Right atrium auricular region (tissue), 2 donors: ENCODE data around the gene SERINC5. TPM values are rescaled to one million over a fixed set of nuclear protein-coding genes. Genes with fewer than 3 reads are reported as not detected.

Experiments
- DNase-seq: peaks from one replicate; pipeline ENCODE4 v3.0.0-alpha.2; 2019; ENCODE audit warnings: low spot score
- H3K27ac ChIP-seq, 2 donors: fragments of 200-600 bp; sonication (generic); 1 replicate in 1 of 2; 2 replicates in 1 of 2; pipeline ENCODE4 v1.5.1; 2016 to 2019
- H3K27me3 ChIP-seq, 2 donors: fragments of 200-600 bp; sonication (generic); one replicate each; pipeline versions ENCODE4 v1.5.1 to v1.6.0; 2017 to 2019
- H3K36me3 ChIP-seq: fragments of 200-600 bp; sonication (generic); one replicate; pipeline ENCODE4 v1.5.1; 2016
- H3K4me1 ChIP-seq, 2 donors: fragments of 200-600 bp; sonication (generic); one replicate each; pipeline versions ENCODE4 v1.5.1 to v1.6.0; 2017 to 2019
- H3K4me3 ChIP-seq, 2 donors: fragments of 200-600 bp; sonication (generic); 1 replicate in 1 of 2; 2 replicates in 1 of 2; pipeline ENCODE4 v1.5.1; 2017 to 2019; ENCODE audit warnings: mild to moderate bottlenecking in 1 of 2, moderate library complexity in 1 of 2
- H3K9me3 ChIP-seq, 2 donors: fragments of 200-600 bp; sonication (generic); one replicate each; pipeline ENCODE4 v1.5.1; 2019
- CTCF ChIP-seq, 2 donors: fragments of 200-600 bp; sonication (generic); IDR thresholded peaks; one replicate each; pipeline ENCODE4 v1.5.1; 2019; ENCODE audit warnings: antibody characterized with exemption in 2 of 2
- total RNA-seq, 2 donors: library from RNA; depleted of rRNA; stranded (reverse); fragments of >200 nt; gene quantifications; one replicate each; pipeline ENCODE4 v1.1.0, GENCODE V29; 2016

The SERINC5 gene
- total RNA-seq, 2 donors from 2014 or later = 9.2 to 11.0 TPM

DNA sequence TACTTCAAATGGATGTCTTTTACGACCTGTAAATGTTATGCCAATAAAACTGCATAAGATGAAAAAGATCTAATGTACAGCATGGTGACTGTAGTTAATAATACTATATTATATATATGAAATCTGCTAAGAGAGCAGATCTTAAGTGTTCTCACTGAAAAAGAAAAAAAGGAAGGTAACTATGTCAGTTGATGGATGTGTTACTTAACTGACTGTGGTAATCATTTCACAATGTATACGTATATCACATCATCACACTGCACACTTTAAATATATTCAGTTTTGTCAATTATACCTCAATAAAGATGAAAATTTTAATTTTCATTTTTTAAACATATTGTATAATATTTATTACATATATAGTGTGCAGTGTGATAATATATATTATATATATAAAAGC is 188.8 kb downstream of the SERINC5 start:
- Histone ChIP-seq H3K4me1 (peaks cover 0 to 11% of the 10 kb centered on the region in 2 donors), H3K9me3 (no peaks in the 10 kb centered on the region), H3K27ac (no peak overlapping the region), H3K36me3 (no peaks in the 10 kb centered on the region), H3K27me3 (no peaks in the 10 kb centered on the region), H3K4me3 (no peak overlapping the region)
- no peak for DNase-seq
- TF ChIP-seq CTCF (IDR thresholded peaks at IDR 0.05) = no peak

GRCh38 chr5:80064124-80064523 is 191.7 kb downstream of the SERINC5 start:
- no peak for DNase-seq
- Histone ChIP-seq H3K36me3 (no peaks in the 10 kb centered on the region), H3K27ac (no peak overlapping the region), H3K27me3 (no peaks in the 10 kb centered on the region), H3K4me1 (no peaks in the 10 kb centered on the region), H3K4me3 (no peak overlapping the region), H3K9me3 (no peaks in the 10 kb centered on the region)
- no peak for TF ChIP-seq CTCF (IDR thresholded peaks at IDR 0.05)

Other genes with a start within 250 kb of the SERINC5 start
- gene THBS4, start 220.7 kb downstream of the SERINC5 start, total RNA-seq = 10 to 100 TPM in 1 of 2 donors, 1 to 10 TPM in 1; 8.5 to 91.5 TPM
- gene SPZ1, start 64.0 kb upstream of the SERINC5 start, total RNA-seq = not detected
- 10 to 100 TPM; 27.8 to 34.5 TPM for gene ZFYVE16, start 152.0 kb upstream of the SERINC5 start, total RNA-seq
- gene FAM151B, start 232.1 kb upstream of the SERINC5 start, total RNA-seq = 1 to 10 TPM; 1.8 to 1.9 TPM